SU-DHL-6 (cell line): ENCODE data around the gene GPX5.

Source experiments
- H2AFZ ChIP-seq: fragments of 200-600 bp; sonication (generic); 2 replicates; pipeline ENCODE4 v1.6.1; 2014; ENCODE audit warnings: low read depth, mild to moderate bottlenecking, moderate library complexity, mixed read lengths, antibody characterized with exemption, low read length; ENCODE audit not compliant: severe bottlenecking
- H3F3A ChIP-seq: fragments of 200-600 bp; shearing (Covaris generic); 2 replicates; pipeline ENCODE4 v1.6.0; 2016; ENCODE audit warnings: antibody characterized with exemption, mild to moderate bottlenecking; ENCODE audit not compliant: insufficient read depth
- H3K27ac ChIP-seq: fragments of 200-600 bp; sonication (generic); 2 replicates; pipeline ENCODE4 v1.5.1; 2016; ENCODE audit warnings: low read depth, mild to moderate bottlenecking, low read length, moderate library complexity, mixed read lengths
- H3K27me3 ChIP-seq: fragments of 200-600 bp; sonication (generic), shearing (Covaris generic); 2 replicates; pipeline ENCODE4 v1.6.0; 2014; ENCODE audit warnings: mild to moderate bottlenecking, low read length
- H3K36me3 ChIP-seq: fragments of 200-600 bp; sonication (generic); 2 replicates; pipeline ENCODE4 v1.6.1; 2014; ENCODE audit warnings: mild to moderate bottlenecking, low read length, mixed read lengths
- H3K4me2 ChIP-seq: fragments of 300-600, 200-600 bp; shearing (Covaris generic), sonication (generic); 2 replicates; pipeline ENCODE4 v1.6.0; 2014; ENCODE audit warnings: low read length, low read depth, mild to moderate bottlenecking; ENCODE audit not compliant: poor library complexity, severe bottlenecking
- H3K4me3 ChIP-seq: fragments of 200-600 bp; sonication (generic); 2 replicates; pipeline ENCODE4 v1.5.1; 2014; ENCODE audit warnings: antibody characterized with exemption, low read length, mild to moderate bottlenecking, mixed read lengths; ENCODE audit not compliant: insufficient read depth, poor library complexity, severe bottlenecking
- H3K79me2 ChIP-seq: fragments of 200-600 bp; sonication (generic); 2 replicates; pipeline ENCODE4 v1.6.1; 2014; ENCODE audit warnings: mild to moderate bottlenecking, low read length, moderate library complexity; ENCODE audit not compliant: insufficient read depth
- H3K9ac ChIP-seq: fragments of 200-600 bp; sonication (generic); 2 replicates; pipeline ENCODE4 v1.7.0; 2014; ENCODE audit warnings: mild to moderate bottlenecking, low read length
- H3K9me2 ChIP-seq: fragments of 200-600 bp; sonication (generic); replicated peaks from 2 replicates; pipeline ENCODE4 v1.6.1; 2014; ENCODE audit warnings: low read length; ENCODE audit not compliant: insufficient read depth
- H3K9me3 ChIP-seq: fragments of 200-600 bp; sonication (generic); 2 replicates; pipeline ENCODE4 v1.6.1; 2014; ENCODE audit warnings: low read length, mixed read lengths; ENCODE audit not compliant: insufficient read depth
- H4K20me1 ChIP-seq: fragments of 200-600 bp; sonication (generic); 2 replicates; pipeline ENCODE4 v1.6.1; 2014; ENCODE audit warnings: low read depth, mild to moderate bottlenecking, antibody characterized with exemption, low read length, moderate library complexity, mixed read lengths
- EZH2phosphoT487 ChIP-seq: fragments of 200-600 bp; sonication (generic), shearing (Covaris generic); conservative IDR thresholded peaks from 2 replicates; pipeline ENCODE4 v1.6.1; 2018; ENCODE audit warnings: mild to moderate bottlenecking, antibody characterized with exemption, low read length, moderate library complexity, mixed read lengths
- TF ChIP-seq, protein P1 (sequence below): fragments of 200-600 bp; sonication (generic); IDR thresholded peaks from one replicate; pipeline ENCODE4 v1.5.1; 2017; ENCODE audit warnings: antibody characterized with exemption, mild to moderate bottlenecking, low read length, moderate library complexity; ENCODE audit not compliant: insufficient read depth, poor library complexity, severe bottlenecking

GPX5 gene

DNA sequence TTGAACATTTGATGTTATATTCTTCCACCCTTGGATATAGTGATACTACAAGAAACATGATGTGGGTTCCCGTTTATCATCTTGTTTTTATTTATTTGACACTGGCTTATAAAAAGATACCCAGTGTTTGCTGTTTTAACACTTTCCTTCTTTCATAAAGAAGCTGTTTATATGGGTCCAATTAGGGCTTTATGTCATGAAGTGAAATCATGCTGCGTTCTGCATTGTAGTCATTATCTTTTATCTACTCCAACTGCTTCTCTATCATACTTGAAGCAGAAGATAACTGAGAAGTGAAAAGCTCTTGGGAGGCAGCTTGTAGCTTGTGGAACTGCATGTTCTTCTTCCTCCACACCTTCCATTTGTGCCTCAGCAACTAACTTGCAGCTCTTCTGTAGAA, 57.8 kb downstream of the GPX5 start:
- no peak overlapping the region for H3K4me2 ChIP-seq
- H2AFZ ChIP-seq = no peak overlapping the region
- H3F3A ChIP-seq = no peaks in the 10 kb centered on the region
- no peaks in the 10 kb centered on the region for H3K36me3 ChIP-seq
- no peaks in the 10 kb centered on the region for H3K27me3 ChIP-seq
- H3K4me3 ChIP-seq = no peak overlapping the region
- no peak for TF ChIP-seq EZH2phosphoT487
- TF ChIP-seq, protein P1, sequence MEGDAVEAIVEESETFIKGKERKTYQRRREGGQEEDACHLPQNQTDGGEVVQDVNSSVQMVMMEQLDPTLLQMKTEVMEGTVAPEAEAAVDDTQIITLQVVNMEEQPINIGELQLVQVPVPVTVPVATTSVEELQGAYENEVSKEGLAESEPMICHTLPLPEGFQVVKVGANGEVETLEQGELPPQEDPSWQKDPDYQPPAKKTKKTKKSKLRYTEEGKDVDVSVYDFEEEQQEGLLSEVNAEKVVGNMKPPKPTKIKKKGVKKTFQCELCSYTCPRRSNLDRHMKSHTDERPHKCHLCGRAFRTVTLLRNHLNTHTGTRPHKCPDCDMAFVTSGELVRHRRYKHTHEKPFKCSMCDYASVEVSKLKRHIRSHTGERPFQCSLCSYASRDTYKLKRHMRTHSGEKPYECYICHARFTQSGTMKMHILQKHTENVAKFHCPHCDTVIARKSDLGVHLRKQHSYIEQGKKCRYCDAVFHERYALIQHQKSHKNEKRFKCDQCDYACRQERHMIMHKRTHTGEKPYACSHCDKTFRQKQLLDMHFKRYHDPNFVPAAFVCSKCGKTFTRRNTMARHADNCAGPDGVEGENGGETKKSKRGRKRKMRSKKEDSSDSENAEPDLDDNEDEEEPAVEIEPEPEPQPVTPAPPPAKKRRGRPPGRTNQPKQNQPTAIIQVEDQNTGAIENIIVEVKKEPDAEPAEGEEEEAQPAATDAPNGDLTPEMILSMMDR = no peak
- no peaks in the 10 kb centered on the region for H3K79me2 ChIP-seq
- H3K9ac ChIP-seq = no peak overlapping the region
- H3K9me3 ChIP-seq = no peaks in the 10 kb centered on the region
- no peaks in the 10 kb centered on the region for H3K9me2 ChIP-seq
- no peaks in the 10 kb centered on the region for H4K20me1 ChIP-seq
- H3K27ac ChIP-seq = no peak overlapping the region
